Right lobe of liver (tissue), 4 donors: ENCODE results near the gene EFNA5.

Source experiments
- POLR2A ChIP-seq: fragments of 450-650 bp; IDR thresholded peaks from one replicate; pipeline ENCODE4 v1.6.1; 2017; ENCODE audit warnings: antibody characterized with exemption, mild to moderate bottlenecking
- TF ChIP-seq, protein P1 (sequence below), 4 donors: fragments of 200-600 bp in 3 of 4; fragments of 450-650 bp in 1 of 4; IDR thresholded peaks; one replicate each; pipeline versions ENCODE4 v1.5.1 to v1.8.0; 2016 to 2022; ENCODE audit warnings: antibody characterized with exemption in 4 of 4, mild to moderate bottlenecking in 2 of 4
- donor health status: DM: no; HTN: no; CAD: no.
- donor health status: DM: no; HTN: no; CAD: no.
- donor health status: DM: no; HTN: yes; CAD: no.

DNA sequence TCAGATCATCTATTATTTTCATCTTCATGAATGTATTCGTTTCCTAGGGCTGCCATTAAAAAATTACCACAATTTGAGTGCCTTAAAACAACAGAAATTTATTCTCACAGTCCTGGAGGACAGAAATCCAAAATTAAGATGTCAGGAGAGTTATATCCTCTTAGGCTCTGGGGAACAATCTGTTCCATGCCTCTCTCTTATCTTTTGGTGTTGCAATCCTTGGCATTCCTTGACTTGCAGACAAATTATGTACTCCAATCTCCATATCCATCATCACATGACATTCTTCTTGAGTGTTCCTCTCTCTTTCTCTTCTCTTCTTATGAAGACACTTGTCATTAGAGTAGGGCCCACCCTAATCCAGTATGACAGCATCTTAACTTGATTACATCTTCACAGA, 339.4 kb downstream of the EFNA5 start:
- TF ChIP-seq, protein P1, sequence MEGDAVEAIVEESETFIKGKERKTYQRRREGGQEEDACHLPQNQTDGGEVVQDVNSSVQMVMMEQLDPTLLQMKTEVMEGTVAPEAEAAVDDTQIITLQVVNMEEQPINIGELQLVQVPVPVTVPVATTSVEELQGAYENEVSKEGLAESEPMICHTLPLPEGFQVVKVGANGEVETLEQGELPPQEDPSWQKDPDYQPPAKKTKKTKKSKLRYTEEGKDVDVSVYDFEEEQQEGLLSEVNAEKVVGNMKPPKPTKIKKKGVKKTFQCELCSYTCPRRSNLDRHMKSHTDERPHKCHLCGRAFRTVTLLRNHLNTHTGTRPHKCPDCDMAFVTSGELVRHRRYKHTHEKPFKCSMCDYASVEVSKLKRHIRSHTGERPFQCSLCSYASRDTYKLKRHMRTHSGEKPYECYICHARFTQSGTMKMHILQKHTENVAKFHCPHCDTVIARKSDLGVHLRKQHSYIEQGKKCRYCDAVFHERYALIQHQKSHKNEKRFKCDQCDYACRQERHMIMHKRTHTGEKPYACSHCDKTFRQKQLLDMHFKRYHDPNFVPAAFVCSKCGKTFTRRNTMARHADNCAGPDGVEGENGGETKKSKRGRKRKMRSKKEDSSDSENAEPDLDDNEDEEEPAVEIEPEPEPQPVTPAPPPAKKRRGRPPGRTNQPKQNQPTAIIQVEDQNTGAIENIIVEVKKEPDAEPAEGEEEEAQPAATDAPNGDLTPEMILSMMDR (IDR thresholded peaks at IDR 0.05), result no peak
- TF ChIP-seq POLR2A, result no peak
